Erythroblast (primary cell): ENCODE data around the gene CHAMP1.
"Not testable (repeated sequence)": the region's sequence is repeated elsewhere in the genome, so short reads cannot be mapped to it uniquely, and the experiment has no call there.

ENCODE experiments used
- GATA1 ChIP-seq: IDR thresholded peaks from 2 replicates; pipeline ENCODE4 v1.6.1; 2011; ENCODE audit warnings: low read depth, mild to moderate bottlenecking, control low read depth, low read length, moderate library complexity
- POLR2A ChIP-seq: IDR thresholded peaks from 2 replicates; pipeline ENCODE4 v1.6.1; 2011; ENCODE audit warnings: mild to moderate bottlenecking, low read length

DNA sequence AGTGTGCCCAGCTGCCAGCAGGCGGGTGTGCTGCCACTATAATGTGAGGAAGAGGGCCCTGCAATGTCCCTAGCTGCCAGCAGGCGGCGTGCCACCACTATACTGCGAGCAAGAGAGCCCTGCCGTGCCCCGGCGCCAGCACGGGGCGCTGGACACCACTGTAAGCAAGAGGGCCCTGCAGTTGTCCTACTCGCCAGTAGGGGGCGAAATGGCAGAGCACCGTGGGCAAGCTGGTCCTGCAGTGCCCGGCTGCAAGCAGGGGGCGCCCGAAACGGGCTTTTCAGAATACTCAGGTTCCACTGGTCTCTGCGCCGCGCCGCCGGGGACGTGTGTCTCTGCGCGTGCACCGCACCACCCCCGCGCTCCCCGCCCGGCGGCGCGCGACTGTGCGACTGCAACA, 38.5 kb downstream of the CHAMP1 start:
- not testable (repeated sequence) for TF ChIP-seq POLR2A, GATA1
